ENCODE measurements around the gene CCSER1.

The CCSER1 gene

GRCh38 chr4:90572996-90573395, 445.8 kb downstream of the CCSER1 start:
- H3K27ac Mint-ChIP-seq = no peak overlapping the region
- H3K9me3 Mint-ChIP-seq = peaks cover 3% of the 10 kb centered on the region

GRCh38 chr4:90575371-90575770, 448.2 kb downstream of the CCSER1 start:
- Mint-ChIP-seq H3K4me1 (ENCODE audit: low read depth) (no peaks in the 10 kb centered on the region), H3K36me3 (ENCODE audit: low read depth) (no peaks in the 10 kb centered on the region), H3K4me3 (no peak overlapping the region), H3K27ac (no peak overlapping the region), H3K9me3 (peaks cover 3% of the 10 kb centered on the region), H3K27me3 (ENCODE audit: low read depth) (no peaks in the 10 kb centered on the region)
- DNase-seq (ENCODE audit: low spot score) = no peak

More at GRCh38 chr4:90572996-90573395, 445.8 kb downstream of the CCSER1 start:
- no peaks in the 10 kb centered on the region for H3K36me3 Mint-ChIP-seq (ENCODE audit: low read depth)
- no peak for DNase-seq (ENCODE audit: low spot score)
- no peak overlapping the region for H3K4me3 Mint-ChIP-seq
- no peaks in the 10 kb centered on the region for H3K27me3 Mint-ChIP-seq (ENCODE audit: low read depth)
- H3K4me1 Mint-ChIP-seq (ENCODE audit: low read depth) = no peaks in the 10 kb centered on the region

GRCh38 chr4:90580326-90580725, 453.1 kb downstream of the CCSER1 start:
- H3K27ac Mint-ChIP-seq = no peak overlapping the region
- no peaks in the 10 kb centered on the region for H3K9me3 Mint-ChIP-seq
- H3K4me3 Mint-ChIP-seq = no peak overlapping the region
- H3K27me3 Mint-ChIP-seq (ENCODE audit: low read depth) = no peaks in the 10 kb centered on the region
- no peaks in the 10 kb centered on the region for H3K4me1 Mint-ChIP-seq (ENCODE audit: low read depth)
- H3K36me3 Mint-ChIP-seq (ENCODE audit: low read depth) = no peaks in the 10 kb centered on the region
- DNase-seq (ENCODE audit: low spot score) = no peak

- no peaks in the 10 kb centered on the region for H3K9me3 Mint-ChIP-seq
- DNase-seq (ENCODE audit: low spot score) = no peak
- no peaks in the 10 kb centered on the region for H3K36me3 Mint-ChIP-seq (ENCODE audit: low read depth)
- no peaks in the 10 kb centered on the region for H3K27me3 Mint-ChIP-seq (ENCODE audit: low read depth)
- H3K4me1 Mint-ChIP-seq (ENCODE audit: low read depth) = no peaks in the 10 kb centered on the region
- no peak overlapping the region for H3K4me3 Mint-ChIP-seq
- no peak overlapping the region for H3K27ac Mint-ChIP-seq
Observed at GRCh38 chr4:90582087-90582486, 454.9 kb downstream of the CCSER1 start.

- no peaks in the 10 kb centered on the region for H3K27me3 Mint-ChIP-seq (ENCODE audit: low read depth)
- H3K36me3 Mint-ChIP-seq (ENCODE audit: low read depth) = no peaks in the 10 kb centered on the region
- no peaks in the 10 kb centered on the region for H3K9me3 Mint-ChIP-seq
- no peak overlapping the region for H3K4me3 Mint-ChIP-seq
- no peaks in the 10 kb centered on the region for H3K4me1 Mint-ChIP-seq (ENCODE audit: low read depth)
- no peak for DNase-seq (ENCODE audit: low spot score)
- no peak overlapping the region for H3K27ac Mint-ChIP-seq
Observed at GRCh38 chr4:90584051-90584450, 456.9 kb downstream of the CCSER1 start.

GRCh38 chr4:90585961-90586360, 458.8 kb downstream of the CCSER1 start:
- no peaks in the 10 kb centered on the region for H3K4me1 Mint-ChIP-seq (ENCODE audit: low read depth)

GRCh38 chr4:90586799-90587198, 459.6 kb downstream of the CCSER1 start:
- DNase-seq (ENCODE audit: low spot score) = no peak
- no peaks in the 10 kb centered on the region for H3K4me1 Mint-ChIP-seq (ENCODE audit: low read depth)
- H3K27me3 Mint-ChIP-seq (ENCODE audit: low read depth) = no peaks in the 10 kb centered on the region
- no peak overlapping the region for H3K4me3 Mint-ChIP-seq
- H3K27ac Mint-ChIP-seq = no peak overlapping the region
- no peaks in the 10 kb centered on the region for H3K36me3 Mint-ChIP-seq (ENCODE audit: low read depth)
- H3K9me3 Mint-ChIP-seq = peaks cover 3% of the 10 kb centered on the region

More at GRCh38 chr4:90585961-90586360, 458.8 kb downstream of the CCSER1 start:
- Mint-ChIP-seq H3K9me3 (no peaks in the 10 kb centered on the region), H3K27me3 (ENCODE audit: low read depth) (no peaks in the 10 kb centered on the region), H3K36me3 (ENCODE audit: low read depth) (no peaks in the 10 kb centered on the region), H3K4me3 (no peak overlapping the region), H3K27ac (no peak overlapping the region)
- DNase-seq (ENCODE audit: low spot score) = no peak

- no peak overlapping the region for H3K4me3 Mint-ChIP-seq
- no peaks in the 10 kb centered on the region for H3K9me3 Mint-ChIP-seq
- no peaks in the 10 kb centered on the region for H3K36me3 Mint-ChIP-seq (ENCODE audit: low read depth)
- no peaks in the 10 kb centered on the region for H3K4me1 Mint-ChIP-seq (ENCODE audit: low read depth)
- no peak for DNase-seq (ENCODE audit: low spot score)
- H3K27ac Mint-ChIP-seq = no peak overlapping the region
- no peaks in the 10 kb centered on the region for H3K27me3 Mint-ChIP-seq (ENCODE audit: low read depth)
Observed at GRCh38 chr4:90597927-90598326, 470.7 kb downstream of the CCSER1 start.

- H3K9me3 Mint-ChIP-seq = no peaks in the 10 kb centered on the region
- H3K4me1 Mint-ChIP-seq (ENCODE audit: low read depth) = no peaks in the 10 kb centered on the region
- H3K4me3 Mint-ChIP-seq = no peak overlapping the region
- H3K36me3 Mint-ChIP-seq (ENCODE audit: low read depth) = no peaks in the 10 kb centered on the region
- DNase-seq (ENCODE audit: low spot score) = no peak
- no peaks in the 10 kb centered on the region for H3K27me3 Mint-ChIP-seq (ENCODE audit: low read depth)
- H3K27ac Mint-ChIP-seq = no peak overlapping the region
Observed at GRCh38 chr4:90598741-90599140, 471.5 kb downstream of the CCSER1 start.

- Mint-ChIP-seq H3K9me3 (no peaks in the 10 kb centered on the region), H3K27ac (no peak overlapping the region), H3K4me3 (no peak overlapping the region), H3K4me1 (ENCODE audit: low read depth) (no peaks in the 10 kb centered on the region), H3K27me3 (ENCODE audit: low read depth) (no peaks in the 10 kb centered on the region), H3K36me3 (ENCODE audit: low read depth) (no peaks in the 10 kb centered on the region)
- no peak for DNase-seq (ENCODE audit: low spot score)
Observed at GRCh38 chr4:90602726-90603125, 475.5 kb downstream of the CCSER1 start.

GRCh38 chr4:90603540-90603939, 476.3 kb downstream of the CCSER1 start:
- Mint-ChIP-seq H3K9me3 (no peaks in the 10 kb centered on the region), H3K27me3 (ENCODE audit: low read depth) (no peaks in the 10 kb centered on the region)

GRCh38 chr4:90606781-90607180, 479.6 kb downstream of the CCSER1 start:
- Mint-ChIP-seq H3K4me1 (ENCODE audit: low read depth) (no peaks in the 10 kb centered on the region), H3K4me3 (no peak overlapping the region)

More at GRCh38 chr4:90603540-90603939, 476.3 kb downstream of the CCSER1 start:
- H3K4me3 Mint-ChIP-seq = no peak overlapping the region
- H3K36me3 Mint-ChIP-seq (ENCODE audit: low read depth) = no peaks in the 10 kb centered on the region
- no peak overlapping the region for H3K27ac Mint-ChIP-seq
- DNase-seq (ENCODE audit: low spot score) = no peak
- H3K4me1 Mint-ChIP-seq (ENCODE audit: low read depth) = no peaks in the 10 kb centered on the region

GRCh38 chr4:90614371-90614770, 487.2 kb downstream of the CCSER1 start:
- no peak for DNase-seq (ENCODE audit: low spot score)
- H3K4me1 Mint-ChIP-seq (ENCODE audit: low read depth) = no peaks in the 10 kb centered on the region
- H3K9me3 Mint-ChIP-seq = no peaks in the 10 kb centered on the region
- no peak overlapping the region for H3K27ac Mint-ChIP-seq
- no peaks in the 10 kb centered on the region for H3K27me3 Mint-ChIP-seq (ENCODE audit: low read depth)
- no peaks in the 10 kb centered on the region for H3K36me3 Mint-ChIP-seq (ENCODE audit: low read depth)
- H3K4me3 Mint-ChIP-seq = no peak overlapping the region

More at GRCh38 chr4:90606781-90607180, 479.6 kb downstream of the CCSER1 start:
- Mint-ChIP-seq H3K9me3 (no peaks in the 10 kb centered on the region), H3K27ac (no peak overlapping the region), H3K36me3 (ENCODE audit: low read depth) (no peaks in the 10 kb centered on the region), H3K27me3 (ENCODE audit: low read depth) (no peaks in the 10 kb centered on the region)
- DNase-seq (ENCODE audit: low spot score) = no peak

- H3K36me3 Mint-ChIP-seq (ENCODE audit: low read depth) = no peaks in the 10 kb centered on the region
- no peaks in the 10 kb centered on the region for H3K27me3 Mint-ChIP-seq (ENCODE audit: low read depth)
- no peak overlapping the region for H3K4me3 Mint-ChIP-seq
- no peak for DNase-seq (ENCODE audit: low spot score)
- H3K4me1 Mint-ChIP-seq (ENCODE audit: low read depth) = no peaks in the 10 kb centered on the region
- H3K9me3 Mint-ChIP-seq = no peaks in the 10 kb centered on the region
- no peak overlapping the region for H3K27ac Mint-ChIP-seq
Observed at GRCh38 chr4:90621080-90621479, 493.9 kb downstream of the CCSER1 start.

- Mint-ChIP-seq H3K4me1 (ENCODE audit: low read depth) (no peaks in the 10 kb centered on the region), H3K9me3 (no peaks in the 10 kb centered on the region), H3K27me3 (ENCODE audit: low read depth) (no peaks in the 10 kb centered on the region), H3K27ac (no peak overlapping the region), H3K36me3 (ENCODE audit: low read depth) (no peaks in the 10 kb centered on the region), H3K4me3 (no peak overlapping the region)
- no peak for DNase-seq (ENCODE audit: low spot score)
Observed at GRCh38 chr4:90624781-90625180, 497.6 kb downstream of the CCSER1 start.
